ENCODE results near the gene G3BP1. TPM values are rescaled to one million over a fixed set of nuclear protein-coding genes. Genes with fewer than 3 reads are reported as not detected.

The G3BP1 gene
- total and polyA plus RNA-seq, 2 of the 13 experiments (the other 11 are each of a cell fraction or from before 2014, with no cell fraction given), result 36.7 to 320 TPM

GRCh38 chr5:151772029-151772845, 483 bp downstream of the G3BP1 start (continued):
- TF ChIP-seq CHD2 (IDR thresholded peaks at IDR 0.05; ENCODE audit: low read depth, low read length) (no peak), HOXA5 (CRISPR knock-in tag; IDR thresholded peaks at IDR 0.05) (no peak), ZBTB14 (CRISPR knock-in tag; IDR thresholded peaks at IDR 0.05) (peak; percentile 82), RCOR2 (CRISPR knock-in tag; IDR thresholded peaks at IDR 0.05) (no peak), MTERF4 (CRISPR knock-in tag; IDR thresholded peaks at IDR 0.05) (peak; percentile 25; the same call in 1 of the 2 replicates), ZBTB7A (CRISPR knock-in tag; IDR thresholded peaks at IDR 0.05) (no peak), PAF1 (CRISPR knock-in tag; IDR thresholded peaks at IDR 0.05) (no peak), ZBTB7B (CRISPR knock-in tag; IDR thresholded peaks at IDR 0.05) (no peak), TAF15 (IDR thresholded peaks at IDR 0.05; ENCODE audit: low read depth, low read length, poor library complexity, severe bottlenecking) (no peak), CEBPG (CRISPR knock-in tag; IDR thresholded peaks at IDR 0.05) (no peak), U2AF1 (optimal IDR thresholded peaks at IDR 0.05; ENCODE audit: low read depth, low read length) (no peak), ZSCAN5A (CRISPR knock-in tag; IDR thresholded peaks at IDR 0.05; ENCODE audit: borderline replicate concordance) (no peak), ZMYM4 (CRISPR knock-in tag; IDR thresholded peaks at IDR 0.05) (no peak), ZNF234 (CRISPR knock-in tag; conservative IDR thresholded peaks at IDR 0.05) (no peak), ZNF639 (CRISPR knock-in tag; conservative IDR thresholded peaks at IDR 0.05) (no peak), ZKSCAN8 (CRISPR knock-in tag; IDR thresholded peaks at IDR 0.05; ENCODE audit: borderline replicate concordance) (no peak), RFX5 (IDR thresholded peaks at IDR 0.05; ENCODE audit: low read depth, low read length) (no peak), MXD3 (CRISPR knock-in tag; IDR thresholded peaks at IDR 0.05) (no peak), RELA (CRISPR knock-in tag; IDR thresholded peaks at IDR 0.05) (no peak), CBX1 (IDR thresholded peaks at IDR 0.05; ENCODE audit: low read depth) (no peak), SNRNP70 (IDR thresholded peaks at IDR 0.05; ENCODE audit: low read depth, low read length) (no peak), YY1 (IDR thresholded peaks at IDR 0.05; ENCODE audit: insufficient read depth, insufficient replicate concordance, low read depth, low read length) (peak; percentile 18), TOPORS (CRISPR knock-in tag; IDR thresholded peaks at IDR 0.05) (no peak), ISX (CRISPR knock-in tag; conservative IDR thresholded peaks at IDR 0.05) (0 out of 2 replicates have a peak, but pooled peaks have one; percentile 51)

All from HepG2 (cell line).